HG02610 (cell line): Measurements from ENCODE around the gene KMT2C.
"Not testable (repeated sequence)": the region's sequence is repeated elsewhere in the genome, so short reads cannot be mapped to it uniquely, and the experiment has no call there.

Experiments
- ATAC-seq: cut with Tn5 transposase; IDR thresholded peaks from one replicate; pipeline ENCODE4 v1.9.1; 2021; ENCODE audit warnings: mild to moderate bottlenecking, moderate library complexity; ENCODE audit not compliant: unreplicated experiment

The KMT2C gene

GRCh38 chr7:152328234-152328633 lies 107.6 kb downstream of the KMT2C start:
- ATAC-seq, result no peak

- ATAC-seq, result no peak
Measured at GRCh38 chr7:152315845-152316244, 120.0 kb downstream of the KMT2C start.

- ATAC-seq, result no peak
Measured at GRCh38 chr7:152313831-152314604, 121.8 kb downstream of the KMT2C start.

GRCh38 chr7:152313217-152313616 lies 122.6 kb downstream of the KMT2C start:
- ATAC-seq, result no peak

GRCh38 chr7:152312316-152312715 lies 123.5 kb downstream of the KMT2C start:
- ATAC-seq, result no peak

GRCh38 chr7:152307902-152308301 lies 127.9 kb downstream of the KMT2C start:
- ATAC-seq, result no peak

- not testable (repeated sequence) for ATAC-seq
Measured at GRCh38 chr7:152299542-152300143, 136.2 kb downstream of the KMT2C start.

GRCh38 chr7:152292897-152293296 lies 142.9 kb downstream of the KMT2C start:
- no peak for ATAC-seq

GRCh38 chr7:152286972-152287371 lies 148.8 kb downstream of the KMT2C start:
- ATAC-seq, result not testable (repeated sequence)

- ATAC-seq, result not testable (repeated sequence)
Measured at GRCh38 chr7:152286219-152286618, 149.6 kb downstream of the KMT2C start.

GRCh38 chr7:152284998-152285397 lies 150.8 kb downstream of the KMT2C start:
- ATAC-seq, result not testable (repeated sequence)

- ATAC-seq, result not testable (repeated sequence)
Measured at GRCh38 chr7:152277687-152278086, 158.1 kb downstream of the KMT2C start.

- ATAC-seq, result not testable (repeated sequence)
Measured at GRCh38 chr7:152270427-152270826, 165.4 kb downstream of the KMT2C start.

GRCh38 chr7:152266859-152267258 lies 168.9 kb downstream of the KMT2C start:
- not testable (repeated sequence) for ATAC-seq

- not testable (repeated sequence) for ATAC-seq
Measured at GRCh38 chr7:152264915-152265314, 170.9 kb downstream of the KMT2C start.

- not testable (repeated sequence) for ATAC-seq
Measured at GRCh38 chr7:152262146-152262545, 173.7 kb downstream of the KMT2C start.

GRCh38 chr7:152259645-152260044 lies 176.2 kb downstream of the KMT2C start:
- not testable (repeated sequence) for ATAC-seq

- not testable (repeated sequence) for ATAC-seq
Measured at GRCh38 chr7:152247851-152248250, 188.0 kb downstream of the KMT2C start.

GRCh38 chr7:152245417-152245816 lies 190.4 kb downstream of the KMT2C start:
- not testable (repeated sequence) for ATAC-seq

- not testable (repeated sequence) for ATAC-seq
Measured at GRCh38 chr7:152243464-152243863, 192.3 kb downstream of the KMT2C start.

- ATAC-seq, result not testable (repeated sequence)
Measured at GRCh38 chr7:152241301-152241700, 194.5 kb downstream of the KMT2C start.

- not testable (repeated sequence) for ATAC-seq
Measured at GRCh38 chr7:152236306-152236705, 199.5 kb downstream of the KMT2C start.
